Right atrium auricular region (tissue), 2 donors: ENCODE measurements around the gene ZDHHC6. TPM values are rescaled to one million over a fixed set of nuclear protein-coding genes. Genes with fewer than 3 reads are reported as not detected.

Experiments
- DNase-seq: peaks from one replicate; pipeline ENCODE4 v3.0.0-alpha.2; 2019; ENCODE audit warnings: low spot score
- H3K27ac ChIP-seq, 2 donors: fragments of 200-600 bp; sonication (generic); 1 replicate in 1 of 2; 2 replicates in 1 of 2; pipeline ENCODE4 v1.5.1; 2016 to 2019
- H3K27me3 ChIP-seq, 2 donors: fragments of 200-600 bp; sonication (generic); one replicate each; pipeline versions ENCODE4 v1.5.1 to v1.6.0; 2017 to 2019
- H3K36me3 ChIP-seq: fragments of 200-600 bp; sonication (generic); one replicate; pipeline ENCODE4 v1.5.1; 2016
- H3K4me1 ChIP-seq, 2 donors: fragments of 200-600 bp; sonication (generic); one replicate each; pipeline versions ENCODE4 v1.5.1 to v1.6.0; 2017 to 2019
- H3K4me3 ChIP-seq, 2 donors: fragments of 200-600 bp; sonication (generic); 1 replicate in 1 of 2; 2 replicates in 1 of 2; pipeline ENCODE4 v1.5.1; 2017 to 2019; ENCODE audit warnings: mild to moderate bottlenecking in 1 of 2, moderate library complexity in 1 of 2
- H3K9me3 ChIP-seq, 2 donors: fragments of 200-600 bp; sonication (generic); one replicate each; pipeline ENCODE4 v1.5.1; 2019
- total RNA-seq, 2 donors: library from RNA; depleted of rRNA; stranded (reverse); fragments of >200 nt; gene quantifications; one replicate each; pipeline ENCODE4 v1.1.0, GENCODE V29; 2016
- TF ChIP-seq, protein P1 (sequence below), 2 donors: fragments of 200-600 bp; sonication (generic); IDR thresholded peaks; one replicate each; pipeline ENCODE4 v1.5.1; 2019; ENCODE audit warnings: antibody characterized with exemption in 2 of 2

The ZDHHC6 gene
- total RNA-seq, 2 donors from 2014 or later: 11.0 to 12.8 TPM

DNA sequence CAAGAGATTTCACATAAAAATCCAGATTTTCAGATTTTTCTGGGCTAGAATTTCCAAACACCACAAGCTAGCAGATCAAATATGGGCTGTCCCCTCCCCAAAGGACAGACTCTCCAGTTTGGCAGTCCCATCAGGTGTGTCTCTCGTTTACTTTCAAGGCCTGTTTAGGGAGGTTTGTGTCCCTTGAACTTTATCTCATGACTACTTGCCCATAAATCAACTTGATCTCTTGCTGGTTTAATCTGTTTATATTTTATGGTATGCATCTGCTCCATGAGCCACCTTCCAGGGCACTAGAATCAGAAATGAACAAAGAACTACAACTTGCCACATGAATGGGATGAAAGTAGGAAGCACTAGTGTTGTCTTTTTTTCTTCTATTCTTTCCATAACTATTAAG, 5.2 kb downstream of the ZDHHC6 start:
- TF ChIP-seq, protein P1, sequence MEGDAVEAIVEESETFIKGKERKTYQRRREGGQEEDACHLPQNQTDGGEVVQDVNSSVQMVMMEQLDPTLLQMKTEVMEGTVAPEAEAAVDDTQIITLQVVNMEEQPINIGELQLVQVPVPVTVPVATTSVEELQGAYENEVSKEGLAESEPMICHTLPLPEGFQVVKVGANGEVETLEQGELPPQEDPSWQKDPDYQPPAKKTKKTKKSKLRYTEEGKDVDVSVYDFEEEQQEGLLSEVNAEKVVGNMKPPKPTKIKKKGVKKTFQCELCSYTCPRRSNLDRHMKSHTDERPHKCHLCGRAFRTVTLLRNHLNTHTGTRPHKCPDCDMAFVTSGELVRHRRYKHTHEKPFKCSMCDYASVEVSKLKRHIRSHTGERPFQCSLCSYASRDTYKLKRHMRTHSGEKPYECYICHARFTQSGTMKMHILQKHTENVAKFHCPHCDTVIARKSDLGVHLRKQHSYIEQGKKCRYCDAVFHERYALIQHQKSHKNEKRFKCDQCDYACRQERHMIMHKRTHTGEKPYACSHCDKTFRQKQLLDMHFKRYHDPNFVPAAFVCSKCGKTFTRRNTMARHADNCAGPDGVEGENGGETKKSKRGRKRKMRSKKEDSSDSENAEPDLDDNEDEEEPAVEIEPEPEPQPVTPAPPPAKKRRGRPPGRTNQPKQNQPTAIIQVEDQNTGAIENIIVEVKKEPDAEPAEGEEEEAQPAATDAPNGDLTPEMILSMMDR (IDR thresholded peaks at IDR 0.05): no peak
- peaks cover 52% of the 10 kb centered on the region for H3K36me3 ChIP-seq
- no peaks in the 10 kb centered on the region for H3K27me3 ChIP-seq
- H3K27ac ChIP-seq: no peak overlapping the region
- no peak for DNase-seq
- no peak overlapping the region for H3K4me3 ChIP-seq
- no peaks in the 10 kb centered on the region for H3K9me3 ChIP-seq
- peaks cover 0 to 12% of the 10 kb centered on the region in 2 donors for H3K4me1 ChIP-seq

DNA sequence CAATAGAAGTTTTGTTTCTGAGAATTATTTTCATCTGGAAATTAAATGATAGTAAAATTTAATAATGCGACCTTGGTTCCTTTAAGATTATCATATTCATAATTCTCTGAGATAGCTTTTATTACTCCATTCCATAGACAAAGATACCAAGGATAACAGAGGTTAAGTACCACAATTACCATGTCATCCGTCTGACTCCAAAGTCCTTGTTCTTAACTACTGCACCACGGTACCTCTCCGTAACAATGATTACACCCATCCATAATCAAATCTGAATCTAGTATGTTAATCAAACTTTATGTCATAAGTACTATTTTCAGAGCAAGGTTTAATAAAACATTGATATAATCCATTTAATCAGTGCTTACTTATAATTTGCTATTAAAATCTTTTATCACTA, 8.4 kb downstream of the ZDHHC6 start:
- no peak overlapping the region for H3K4me3 ChIP-seq
- no peak for DNase-seq
- no peaks in the 10 kb centered on the region for H3K4me1 ChIP-seq
- TF ChIP-seq, protein P1 (IDR thresholded peaks at IDR 0.05): no peak
- H3K27ac ChIP-seq: no peak overlapping the region
- H3K36me3 ChIP-seq: peaks cover 74% of the 10 kb centered on the region
- no peaks in the 10 kb centered on the region for H3K27me3 ChIP-seq
- H3K9me3 ChIP-seq: no peaks in the 10 kb centered on the region

DNA sequence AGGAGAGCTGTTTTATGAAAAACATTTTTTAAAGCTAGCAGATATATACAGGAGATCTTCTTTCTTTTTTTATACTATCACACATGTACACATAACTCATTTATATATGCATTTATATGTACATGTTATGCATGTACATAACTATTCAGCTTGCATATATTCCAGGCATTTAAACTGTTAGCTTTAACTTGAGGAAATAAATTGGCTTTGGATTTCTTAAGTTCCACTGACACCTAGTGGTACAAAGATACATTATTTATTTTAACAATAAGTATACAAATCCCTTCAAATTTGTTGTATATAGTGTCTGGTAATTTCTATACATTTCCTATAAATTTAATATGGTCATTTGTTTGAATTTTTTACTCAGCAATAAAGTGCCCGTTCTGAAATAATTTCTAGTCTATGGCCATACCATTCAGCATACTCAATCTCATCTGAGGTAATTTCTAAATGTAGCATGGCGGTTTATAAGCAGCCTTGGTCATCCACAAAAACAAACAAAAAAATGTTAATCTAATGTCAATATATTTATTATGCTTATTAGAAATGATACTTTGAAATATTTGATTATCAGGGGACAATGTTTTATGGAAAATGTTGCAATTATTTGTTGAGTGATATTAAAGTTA, 11.6 kb downstream of the ZDHHC6 start:
- Histone ChIP-seq H3K27me3 (no peaks in the 10 kb centered on the region), H3K9me3 (no peaks in the 10 kb centered on the region), H3K36me3 (peaks cover 84% of the 10 kb centered on the region), H3K4me3 (no peak overlapping the region), H3K27ac (no peak overlapping the region), H3K4me1 (no peaks in the 10 kb centered on the region)
- TF ChIP-seq, protein P1 (IDR thresholded peaks at IDR 0.05): peak in 1 of 2 donors; percentile 63
- no peak for DNase-seq

DNA sequence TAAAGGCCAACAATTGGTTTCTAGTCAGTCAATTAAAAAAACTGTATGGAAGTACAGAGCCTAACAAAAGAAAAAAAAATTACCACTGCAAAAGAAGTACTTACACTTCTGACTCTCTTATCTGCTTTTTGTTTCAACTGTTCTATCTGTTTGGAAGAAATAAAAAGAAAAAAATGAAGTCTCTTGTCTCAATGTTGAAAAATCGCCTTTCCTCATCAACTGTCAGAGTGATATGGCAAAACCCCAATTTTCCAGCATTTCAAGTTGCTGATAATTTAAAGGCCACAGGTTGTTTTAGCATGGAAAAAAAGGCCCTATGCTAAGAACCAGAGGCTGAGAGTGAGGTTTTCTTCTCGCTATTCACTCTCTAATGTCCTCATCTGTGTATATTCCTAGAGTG, 13.6 kb downstream of the ZDHHC6 start:
- peaks cover 87% of the 10 kb centered on the region for H3K36me3 ChIP-seq
- no peaks in the 10 kb centered on the region for H3K4me1 ChIP-seq
- no peak overlapping the region for H3K4me3 ChIP-seq
- DNase-seq: no peak
- H3K27me3 ChIP-seq: no peaks in the 10 kb centered on the region
- TF ChIP-seq, protein P1 (IDR thresholded peaks at IDR 0.05): no peak
- H3K9me3 ChIP-seq: no peaks in the 10 kb centered on the region
- H3K27ac ChIP-seq: no peak overlapping the region

DNA sequence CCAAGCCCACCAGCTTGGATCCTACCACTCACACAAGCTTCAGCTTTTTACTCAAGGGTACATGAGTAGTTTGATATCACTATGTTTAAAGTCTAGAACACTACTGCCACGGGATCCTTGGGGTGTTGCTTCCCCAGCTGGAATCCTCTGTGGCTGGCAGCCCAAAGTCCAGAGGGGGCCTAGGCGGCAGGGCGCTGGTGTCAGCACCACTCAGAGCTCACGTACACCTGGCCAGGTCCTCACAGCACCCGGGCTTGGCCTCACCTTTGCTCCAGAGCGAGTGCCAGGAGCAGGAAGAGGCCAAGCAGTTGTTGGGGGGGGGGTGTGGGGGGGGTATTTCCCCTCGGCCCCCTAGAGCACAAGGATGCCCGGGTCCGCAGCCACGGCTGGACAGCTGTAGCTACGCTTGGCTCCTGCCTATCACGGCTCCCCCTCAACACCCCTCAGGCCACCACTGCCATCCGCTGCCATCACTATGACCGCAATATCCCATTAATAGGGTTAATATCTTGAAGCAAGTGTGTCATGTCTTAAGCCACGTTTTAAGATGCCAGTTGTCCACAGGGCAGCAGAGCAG, 17.0 kb downstream of the ZDHHC6 start:
- H3K27me3 ChIP-seq: no peaks in the 10 kb centered on the region
- no peak overlapping the region for H3K4me3 ChIP-seq
- no peaks in the 10 kb centered on the region for H3K4me1 ChIP-seq
- no peaks in the 10 kb centered on the region for H3K9me3 ChIP-seq
- TF ChIP-seq, protein P1 (IDR thresholded peaks at IDR 0.05): no peak
- no peak overlapping the region for H3K27ac ChIP-seq
- no peak for DNase-seq
- peaks cover 64% of the 10 kb centered on the region for H3K36me3 ChIP-seq

DNA sequence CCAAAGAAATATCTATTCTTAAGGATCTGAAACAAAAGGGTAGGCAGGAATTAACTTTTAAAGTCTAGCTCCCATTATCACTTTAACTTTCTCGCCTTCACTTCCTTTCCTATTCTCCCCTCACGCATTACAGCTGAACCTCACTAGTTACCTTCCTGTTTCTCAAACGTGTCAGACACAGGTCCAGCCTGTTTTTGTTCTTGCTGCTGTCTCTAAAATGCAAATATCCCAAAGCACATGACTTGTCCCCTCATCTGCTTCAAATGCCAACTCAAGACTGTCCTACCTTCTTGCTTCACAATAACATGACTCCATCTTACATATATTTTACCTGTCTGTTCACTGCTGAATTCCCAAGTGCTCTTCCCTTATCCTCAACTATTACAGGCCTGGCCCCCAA, 17.6 kb downstream of the ZDHHC6 start:
- H3K36me3 ChIP-seq: peaks cover 58% of the 10 kb centered on the region
- TF ChIP-seq, protein P1 (IDR thresholded peaks at IDR 0.05): no peak

More for the DNA sequence above, 17.6 kb downstream of the ZDHHC6 start:
- Histone ChIP-seq H3K27me3 (no peaks in the 10 kb centered on the region), H3K9me3 (no peaks in the 10 kb centered on the region), H3K4me3 (no peak overlapping the region), H3K4me1 (no peaks in the 10 kb centered on the region), H3K27ac (no peak overlapping the region)
- no peak for DNase-seq
